Ovary (tissue), 9 donors: ENCODE data around the gene PAQR7. TPM values are rescaled to one million over a fixed set of nuclear protein-coding genes. Genes with fewer than 3 reads are reported as not detected.

ENCODE experiments used
- DNase-seq, 5 donors: peaks; one replicate each; pipeline ENCODE4 v3.0.0-alpha.2; 2019 to 2020
- H3K27ac ChIP-seq, 2 donors: fragments of 200-600 bp; one replicate each; pipeline versions ENCODE4 v1.5.1 to v1.8.0; 2019 to 2022
- H3K27me3 ChIP-seq: fragments of 200-600 bp; one replicate; pipeline ENCODE4 v1.8.0; 2022
- H3K36me3 ChIP-seq: fragments of 200-600 bp; sonication (generic); one replicate; pipeline ENCODE4 v1.5.1; 2019
- H3K4me1 ChIP-seq: one replicate; pipeline ENCODE4 v1.8.1; 2013; ENCODE audit warnings: mild to moderate bottlenecking, moderate library complexity; ENCODE audit not compliant: insufficient read depth
- H3K4me3 ChIP-seq: fragments of 200-600 bp; sonication (generic); one replicate; pipeline ENCODE4 v1.5.1; 2017
- H3K9me3 ChIP-seq, 2 donors: fragments of 200-600 bp in 1 of 2; sonication (generic) in 1 of 2; one replicate each; pipeline versions ENCODE4 v1.5.1 to v1.8.1; 2013 to 2019; ENCODE audit warnings: mild to moderate bottlenecking in 1 of 2, moderate library complexity in 1 of 2
- EP300 ChIP-seq: sonication (generic); formaldehyde crosslinking; IDR thresholded peaks from one replicate; pipeline ENCODE4 v1.6.1; 2017; ENCODE audit warnings: antibody characterized with exemption
- POLR2A ChIP-seq: fragments of 450-650 bp; IDR thresholded peaks from one replicate; pipeline ENCODE4 v1.6.1; 2017; ENCODE audit warnings: antibody characterized with exemption, mild to moderate bottlenecking, moderate library complexity
- WGBS, 3 donors: extraction: QIAGEN DNeasy Blood & Tissue Kit in 1 of 3; methylation state at CpG; one replicate each; pipeline versions ENCODE4 v1.1.5 to v1.1.7; 2013 to 2017; 5-methylcytosine and 5-hydroxymethylcytosine counted together
- intact Hi-C, 4 donors: fragments of 100-400 bp; cut with DNase I; formaldehyde crosslinking; loops; one replicate each; pipeline versions ENCODE4 v1.11.0 to v1.15.1; 2022 to 2023
- polyA plus RNA-seq, 2 donors: library from polyadenylated mRNA; stranded (reverse); fragments of 200-250 nt in 1 of 2; fragments of 350-450 nt in 1 of 2; fragmentation: Illumina TruSeq in 1 of 2; extraction: RNeasy Lipid Tissue Mini Kit (QIAGEN cat#74804) in 1 of 2; gene quantifications; one replicate each; pipeline ENCODE4 v1.2.3, GENCODE V29; 2013 to 2014
- total RNA-seq, 7 donors: library from RNA; depleted of rRNA in 2 of 7; stranded (reverse); fragments of >200 nt in 2 of 7; fragmentation: NEBNext Ultra II Directional in 3 of 7; extraction: Animal tissue kit (Norgen Biotek cat#: 25700) in 3 of 7; gene quantifications; one replicate each; pipeline versions ENCODE4 v1.1.0 to v1.2.4, GENCODE V29; 2016 to 2023
- TF ChIP-seq, protein P1 (sequence below), 3 donors: fragments of 450-650 bp in 2 of 3; fragments of 200-600 bp in 1 of 3; IDR thresholded peaks; one replicate each; pipeline versions ENCODE4 v1.5.1 to v1.8.0; 2016 to 2022; ENCODE audit warnings: antibody characterized with exemption in 3 of 3, mild to moderate bottlenecking in 1 of 3
- donor health status: DM: no; HTN: no; CAD: no; lungs with moderate emphysema.
- donor health status: DM: no; HTN: no; CAD: no.
- donor health status: Bipolar disorder and iron deficiency.
- donor health status: DM: yes; HTN: yes; CAD: no.
- donor health status: DM: no; HTN: no; CAD: no.
- donor health status: DM: yes; HTN: yes; CAD: no.

The PAQR7 gene
- total and polyA plus RNA-seq, 9 donors: 8.6 to 98.1 (median 57.7) TPM

GRCh38 chr1:25888426-25888987 lies 13.0 kb upstream of the PAQR7 start:
- Histone ChIP-seq H3K27me3 (no peaks in the 10 kb centered on the region), H3K4me1 (peaks cover 27% of the 10 kb centered on the region), H3K9me3 (no peaks in the 10 kb centered on the region), H3K36me3 (no peaks in the 10 kb centered on the region), H3K4me3 (no peak overlapping the region), H3K27ac (peak overlapping the region in 1 of 2 donors; percentile 83)
- WGBS, 3 donors: 74 to 79% (median 77%) methylated on average over 7 of the region's 7 CpGs
- intact Hi-C loops: no loop called here
- peak in 1 of 5 donors; percentile 15 for DNase-seq
- TF ChIP-seq POLR2A (no peak), EP300 (no peak)
- TF ChIP-seq, protein P1, sequence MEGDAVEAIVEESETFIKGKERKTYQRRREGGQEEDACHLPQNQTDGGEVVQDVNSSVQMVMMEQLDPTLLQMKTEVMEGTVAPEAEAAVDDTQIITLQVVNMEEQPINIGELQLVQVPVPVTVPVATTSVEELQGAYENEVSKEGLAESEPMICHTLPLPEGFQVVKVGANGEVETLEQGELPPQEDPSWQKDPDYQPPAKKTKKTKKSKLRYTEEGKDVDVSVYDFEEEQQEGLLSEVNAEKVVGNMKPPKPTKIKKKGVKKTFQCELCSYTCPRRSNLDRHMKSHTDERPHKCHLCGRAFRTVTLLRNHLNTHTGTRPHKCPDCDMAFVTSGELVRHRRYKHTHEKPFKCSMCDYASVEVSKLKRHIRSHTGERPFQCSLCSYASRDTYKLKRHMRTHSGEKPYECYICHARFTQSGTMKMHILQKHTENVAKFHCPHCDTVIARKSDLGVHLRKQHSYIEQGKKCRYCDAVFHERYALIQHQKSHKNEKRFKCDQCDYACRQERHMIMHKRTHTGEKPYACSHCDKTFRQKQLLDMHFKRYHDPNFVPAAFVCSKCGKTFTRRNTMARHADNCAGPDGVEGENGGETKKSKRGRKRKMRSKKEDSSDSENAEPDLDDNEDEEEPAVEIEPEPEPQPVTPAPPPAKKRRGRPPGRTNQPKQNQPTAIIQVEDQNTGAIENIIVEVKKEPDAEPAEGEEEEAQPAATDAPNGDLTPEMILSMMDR (IDR thresholded peaks at IDR 0.05): no peak

DNA sequence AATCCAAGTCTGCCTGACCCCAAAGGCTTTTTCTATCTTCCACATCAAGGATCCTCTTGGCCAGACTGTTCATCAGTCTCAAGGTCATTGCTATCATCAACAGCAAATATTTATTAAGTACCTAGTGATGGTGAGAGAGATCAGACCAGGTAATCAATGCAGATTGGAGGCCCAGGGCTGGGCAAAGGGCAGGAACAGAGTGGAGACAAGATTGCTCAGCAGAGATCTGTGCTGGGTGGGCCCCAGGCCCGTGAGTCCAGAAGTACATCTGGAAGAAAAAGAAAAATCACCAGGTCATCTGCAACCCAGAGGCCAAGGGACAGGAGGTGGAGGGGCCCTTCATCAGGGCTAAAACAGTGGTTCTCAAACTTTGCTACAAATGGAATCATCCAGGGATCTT lies 10.1 kb upstream of the PAQR7 start:
- intact Hi-C loops: no loop called here
- TF ChIP-seq POLR2A: no peak
- TF ChIP-seq EP300: no peak
- TF ChIP-seq, protein P1 (IDR thresholded peaks at IDR 0.05): no peak

DNA sequence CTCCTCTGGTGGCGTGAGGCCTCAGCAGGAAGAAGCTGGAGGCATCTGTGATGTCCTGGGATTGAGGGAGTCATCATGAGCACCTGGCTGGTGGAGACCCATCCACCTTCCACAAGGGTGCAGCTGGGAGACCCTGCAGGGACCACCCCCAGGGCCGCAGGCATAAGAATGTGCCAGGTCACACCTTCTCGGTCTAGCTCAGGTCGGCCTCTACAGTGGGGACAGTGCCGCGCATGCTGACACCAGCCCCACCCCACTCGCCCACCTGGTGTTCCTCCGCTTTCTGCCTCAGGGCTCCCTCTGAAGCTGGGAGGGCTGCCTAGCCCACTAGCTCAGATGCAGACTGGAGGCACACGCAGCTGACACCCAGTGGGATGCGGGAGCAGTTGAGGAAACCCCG lies 5.8 kb upstream of the PAQR7 start:
- intact Hi-C loops: no loop called here
- Histone ChIP-seq H3K4me1 (peaks cover 22% of the 10 kb centered on the region), H3K27ac (peak overlapping the region in 1 of 2 donors; percentile 73), H3K4me3 (no peak overlapping the region), H3K36me3 (no peaks in the 10 kb centered on the region), H3K9me3 (no peaks in the 10 kb centered on the region), H3K27me3 (no peaks in the 10 kb centered on the region)
- WGBS, 3 donors: 94 to 96% (median 95%) methylated on average over 11 of the region's 11 CpGs
- DNase-seq: peak in 2 of 5 donors; percentile 41 to 44
- TF ChIP-seq, protein P1 (IDR thresholded peaks at IDR 0.05): no peak
- TF ChIP-seq POLR2A: no peak
- no peak for TF ChIP-seq EP300

More for the DNA sequence above, 10.1 kb upstream of the PAQR7 start:
- Histone ChIP-seq H3K4me3 (no peak overlapping the region), H3K9me3 (no peaks in the 10 kb centered on the region), H3K36me3 (no peaks in the 10 kb centered on the region), H3K27me3 (no peaks in the 10 kb centered on the region), H3K4me1 (peaks cover 16% of the 10 kb centered on the region), H3K27ac (no peak overlapping the region)
- WGBS, 3 donors: 83 to 90% (median 88%) methylated on average over 1 of the region's 1 CpG
- DNase-seq: peak in 1 of 5 donors; percentile 2

DNA sequence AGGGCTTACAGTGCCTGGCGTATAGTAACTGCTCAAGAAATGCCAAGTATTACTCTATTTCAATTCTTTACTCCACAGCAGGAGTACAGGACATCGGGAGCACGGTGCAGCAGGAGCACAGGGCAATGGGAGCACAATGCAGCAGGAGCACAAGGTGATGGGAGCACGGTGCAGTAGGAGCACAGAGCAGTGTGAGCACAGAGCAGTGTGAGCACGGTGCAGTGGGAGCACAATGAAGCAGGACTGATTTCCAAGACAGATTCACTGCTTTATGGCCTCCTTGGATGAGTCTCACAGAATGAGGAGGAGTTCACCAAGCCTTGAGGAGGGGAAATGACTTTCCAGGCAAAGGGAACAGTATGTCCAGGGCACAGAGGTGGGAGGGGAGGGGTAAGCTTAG lies 5.0 kb upstream of the PAQR7 start:
- Histone ChIP-seq H3K27ac (peak overlapping the region in 1 of 2 donors; percentile 73), H3K9me3 (no peaks in the 10 kb centered on the region), H3K36me3 (no peaks in the 10 kb centered on the region), H3K4me1 (peaks cover 23% of the 10 kb centered on the region), H3K27me3 (no peaks in the 10 kb centered on the region), H3K4me3 (no peak overlapping the region)
- intact Hi-C loops: no loop called here
- 74 to 87% (median 86%) methylated on average over 5 of the region's 5 CpGs for WGBS, 3 donors
- no peak for TF ChIP-seq EP300
- TF ChIP-seq, protein P1 (IDR thresholded peaks at IDR 0.05): no peak
- TF ChIP-seq POLR2A: no peak
- DNase-seq: peak in 2 of 5 donors; percentile 23 to 29
